Sigmoid colon (tissue), 3 donors: ENCODE measurements around the gene CACNB3.

Source experiments
- CTCF ChIP-seq, 4 experiments: fragments of 450-650 bp in 3 of 4; fragments of 200-600 bp in 1 of 4; IDR thresholded peaks; one replicate each; pipeline ENCODE4 v1.5.1; 2016 to 2019; ENCODE audit warnings: antibody characterized with exemption in 4 of 4, mild to moderate bottlenecking in 3 of 4, moderate library complexity in 2 of 4
- POLR2A ChIP-seq, 2 donors: fragments of 450-650 bp; IDR thresholded peaks; one replicate each; pipeline ENCODE4 v1.6.1; 2016; ENCODE audit warnings: antibody characterized with exemption in 2 of 2, mild to moderate bottlenecking in 2 of 2, moderate library complexity in 2 of 2

DNA sequence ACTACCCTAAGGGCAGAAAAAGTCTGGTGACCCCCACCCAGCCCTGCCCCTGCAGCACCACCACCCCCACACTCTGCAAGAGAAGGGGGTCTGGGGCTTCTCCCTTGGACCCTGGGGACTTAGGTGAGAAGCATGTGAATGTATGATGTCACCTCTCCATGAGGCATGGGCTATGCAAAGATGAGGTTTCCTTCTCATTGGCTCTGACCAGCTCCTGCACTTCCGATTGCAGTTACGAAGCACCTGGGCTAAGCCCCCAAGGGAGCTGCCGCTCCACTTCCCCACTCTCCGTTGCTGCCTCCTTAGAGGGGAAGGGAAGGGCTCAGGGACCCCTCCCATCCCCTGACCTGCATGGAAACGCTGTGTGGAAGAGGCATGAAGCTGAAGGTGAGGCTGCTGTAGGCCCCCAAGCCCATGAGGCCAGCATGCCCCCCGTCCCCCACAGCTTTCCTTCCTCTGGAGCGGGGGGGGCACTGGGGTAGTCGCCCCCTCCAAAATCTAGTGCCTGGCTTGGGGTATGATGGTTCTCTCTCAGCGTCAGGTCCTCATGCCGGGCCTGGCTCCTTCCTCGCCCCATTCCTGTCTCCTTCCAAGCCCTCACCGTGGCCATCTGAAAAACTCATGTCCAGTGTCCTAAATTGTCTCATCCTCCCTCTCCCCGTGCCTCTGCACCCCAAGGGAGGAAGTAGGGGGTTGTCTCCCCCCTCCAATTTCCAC lies 39.1 kb downstream of the CACNB3 start:
- no peak for TF ChIP-seq POLR2A (IDR thresholded peaks at IDR 0.05)
- TF ChIP-seq CTCF (IDR thresholded peaks at IDR 0.05) = no peak
